K562 treated with DMSO at 1 percent for 24 hours (cell line): ENCODE data around the gene GMIP. TPM values are rescaled to one million over a fixed set of nuclear protein-coding genes. Genes with fewer than 3 reads are reported as not detected.

ENCODE experiments used
- total RNA-seq: library from RNA; unstranded; fragments of 300-600 nt; gene quantifications from 2 replicates; pipeline ENCODE4 v1.2.3, GENCODE V29; 2022; ENCODE audit warnings: low read depth; ENCODE audit not compliant: insufficient read depth

Gene GMIP, protein sequence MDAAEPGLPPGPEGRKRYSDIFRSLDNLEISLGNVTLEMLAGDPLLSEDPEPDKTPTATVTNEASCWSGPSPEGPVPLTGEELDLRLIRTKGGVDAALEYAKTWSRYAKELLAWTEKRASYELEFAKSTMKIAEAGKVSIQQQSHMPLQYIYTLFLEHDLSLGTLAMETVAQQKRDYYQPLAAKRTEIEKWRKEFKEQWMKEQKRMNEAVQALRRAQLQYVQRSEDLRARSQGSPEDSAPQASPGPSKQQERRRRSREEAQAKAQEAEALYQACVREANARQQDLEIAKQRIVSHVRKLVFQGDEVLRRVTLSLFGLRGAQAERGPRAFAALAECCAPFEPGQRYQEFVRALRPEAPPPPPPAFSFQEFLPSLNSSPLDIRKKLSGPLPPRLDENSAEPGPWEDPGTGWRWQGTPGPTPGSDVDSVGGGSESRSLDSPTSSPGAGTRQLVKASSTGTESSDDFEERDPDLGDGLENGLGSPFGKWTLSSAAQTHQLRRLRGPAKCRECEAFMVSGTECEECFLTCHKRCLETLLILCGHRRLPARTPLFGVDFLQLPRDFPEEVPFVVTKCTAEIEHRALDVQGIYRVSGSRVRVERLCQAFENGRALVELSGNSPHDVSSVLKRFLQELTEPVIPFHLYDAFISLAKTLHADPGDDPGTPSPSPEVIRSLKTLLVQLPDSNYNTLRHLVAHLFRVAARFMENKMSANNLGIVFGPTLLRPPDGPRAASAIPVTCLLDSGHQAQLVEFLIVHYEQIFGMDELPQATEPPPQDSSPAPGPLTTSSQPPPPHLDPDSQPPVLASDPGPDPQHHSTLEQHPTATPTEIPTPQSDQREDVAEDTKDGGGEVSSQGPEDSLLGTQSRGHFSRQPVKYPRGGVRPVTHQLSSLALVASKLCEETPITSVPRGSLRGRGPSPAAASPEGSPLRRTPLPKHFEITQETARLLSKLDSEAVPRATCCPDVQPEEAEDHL
- total RNA-seq: 19.7 and 23.2 TPM in 2 replicates

DNA sequence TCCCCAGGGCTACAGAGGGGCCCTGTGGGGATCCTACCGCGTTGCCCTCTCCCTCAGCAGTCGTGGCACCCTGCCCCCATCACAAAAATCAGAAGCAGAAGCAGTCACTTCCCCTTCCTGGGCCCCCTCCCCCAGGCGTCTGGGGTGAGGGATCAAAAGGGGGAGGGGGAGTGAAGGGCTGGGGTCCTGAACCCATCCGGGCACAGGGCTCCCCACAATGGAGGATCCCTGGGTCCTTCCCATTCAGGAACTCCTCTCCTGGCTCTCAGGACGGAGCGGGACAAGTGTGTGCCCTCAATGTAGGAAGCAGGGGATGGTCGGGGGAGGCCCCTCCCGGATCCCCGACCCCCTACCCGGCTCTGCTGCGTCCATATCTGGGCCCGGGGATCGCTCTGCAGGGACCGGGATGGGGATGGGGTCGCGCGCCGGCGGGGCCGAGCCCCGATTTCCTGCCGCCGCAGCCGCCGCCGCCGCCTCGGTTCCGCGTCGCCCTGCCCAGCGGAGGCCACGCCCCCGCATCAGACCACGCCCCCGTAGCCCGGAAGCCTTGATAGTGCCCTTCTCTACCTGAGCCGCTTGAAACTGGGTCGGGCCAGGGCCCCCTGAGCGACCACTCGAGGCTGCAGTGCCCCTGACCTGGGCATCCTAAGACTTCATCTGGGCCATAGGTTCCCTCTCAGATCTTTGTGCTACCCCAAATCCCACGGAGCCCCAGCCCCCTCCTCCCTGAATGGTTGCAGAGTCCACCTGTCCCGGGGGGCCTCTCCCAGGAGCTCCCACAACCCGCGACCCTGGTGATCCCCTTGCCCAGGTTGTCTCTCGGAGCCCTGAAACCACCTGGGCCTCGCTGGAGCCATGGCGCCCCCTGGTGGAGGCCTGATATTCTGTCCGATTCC lies at the start of gene GMIP:
GMIP (minus strand) TSS at position 500 of the 896 bp plus-strand sequence; CDS start at position 372, 128 bp downstream.

DNA sequence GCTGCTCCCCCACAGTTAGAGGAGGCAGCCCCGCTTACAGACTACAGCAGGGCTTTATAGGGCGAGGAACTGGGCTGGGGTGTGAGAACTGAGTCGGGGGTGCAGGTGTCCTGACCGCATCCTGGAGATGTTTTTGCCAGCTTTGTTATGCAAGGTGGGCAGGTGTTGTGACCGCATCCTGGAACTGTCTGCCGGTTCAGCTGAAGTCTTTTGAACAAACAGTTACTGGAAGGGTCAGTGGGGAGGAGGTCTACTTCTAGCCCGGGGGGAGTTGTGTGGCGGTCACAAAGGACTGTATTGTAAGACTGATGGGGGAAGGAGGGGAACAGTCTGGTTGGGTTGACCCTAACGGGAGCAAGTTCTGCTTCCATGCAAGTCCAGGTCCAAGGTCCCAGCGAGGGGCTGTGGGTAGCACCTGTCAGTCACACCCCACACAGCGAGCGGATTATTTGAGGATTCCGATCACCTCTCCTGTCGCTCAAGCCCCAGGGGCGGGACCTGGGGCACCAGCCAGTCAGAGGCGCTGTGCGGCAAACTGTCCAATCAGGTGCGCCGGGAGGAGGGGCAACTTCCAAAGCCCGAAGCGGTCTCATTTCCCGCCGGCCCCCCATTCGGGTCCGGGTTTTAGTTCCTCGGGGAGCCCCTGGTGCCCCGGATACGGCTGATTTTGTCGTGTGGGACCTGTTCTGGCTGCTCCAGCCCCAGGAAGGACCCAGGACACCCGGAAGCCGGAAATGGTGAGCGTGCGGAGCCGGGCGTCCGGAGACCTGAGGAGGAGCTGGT lies 25.0 kb upstream of the GMIP start, which contains the start of gene ZNF101:
ZNF101 (plus strand) TSS at position 610 of the 783 bp plus-strand sequence; CDS start at position 735, 125 bp downstream.

DNA sequence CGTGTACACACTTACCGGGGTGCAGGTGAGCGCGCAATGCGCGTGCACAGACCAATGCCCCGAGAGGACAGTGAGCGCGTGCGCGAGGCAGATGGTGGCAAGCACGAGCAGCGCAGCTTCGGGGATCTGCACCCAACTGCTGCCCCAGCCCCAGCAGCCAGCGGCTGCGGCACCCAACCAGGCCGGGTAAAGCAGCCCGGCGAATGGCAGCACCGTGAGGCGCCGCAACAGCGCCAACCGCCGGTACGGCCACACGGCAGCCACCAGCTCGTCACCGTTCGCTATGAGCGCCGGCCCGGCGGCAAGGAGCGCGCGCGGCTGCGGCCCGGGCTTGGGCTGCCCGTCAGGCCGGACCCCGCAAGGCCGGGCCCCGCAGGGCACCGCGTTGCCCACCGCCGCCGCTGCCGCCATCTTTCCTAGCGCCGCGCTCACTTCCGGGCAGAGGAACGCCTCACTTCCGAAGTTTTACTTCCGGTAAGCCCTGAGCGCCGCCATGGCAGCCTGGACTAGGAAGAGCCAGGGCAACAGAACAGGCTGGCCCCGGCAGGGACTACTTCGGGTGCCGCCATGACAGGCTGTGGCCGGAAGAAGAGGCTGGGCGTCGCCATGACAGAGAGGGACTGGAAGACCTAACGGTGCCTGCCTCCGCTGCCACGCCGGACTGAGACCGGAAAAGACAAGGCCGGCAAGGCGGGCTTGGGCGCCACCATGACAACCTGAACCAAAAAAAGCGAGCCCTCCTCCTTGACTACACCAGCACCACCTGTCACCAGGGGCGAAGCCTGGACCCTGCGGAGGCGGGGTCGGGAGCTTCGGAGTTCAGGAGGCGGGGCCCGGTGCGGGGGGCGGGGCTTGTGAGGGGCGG lies 20.0 kb upstream of the GMIP start, which contains the start of gene ATP13A1:
ATP13A1 (minus strand) TSS at position 421 of the 865 bp plus-strand sequence; CDS start at position 411, 10 bp downstream.

DNA sequence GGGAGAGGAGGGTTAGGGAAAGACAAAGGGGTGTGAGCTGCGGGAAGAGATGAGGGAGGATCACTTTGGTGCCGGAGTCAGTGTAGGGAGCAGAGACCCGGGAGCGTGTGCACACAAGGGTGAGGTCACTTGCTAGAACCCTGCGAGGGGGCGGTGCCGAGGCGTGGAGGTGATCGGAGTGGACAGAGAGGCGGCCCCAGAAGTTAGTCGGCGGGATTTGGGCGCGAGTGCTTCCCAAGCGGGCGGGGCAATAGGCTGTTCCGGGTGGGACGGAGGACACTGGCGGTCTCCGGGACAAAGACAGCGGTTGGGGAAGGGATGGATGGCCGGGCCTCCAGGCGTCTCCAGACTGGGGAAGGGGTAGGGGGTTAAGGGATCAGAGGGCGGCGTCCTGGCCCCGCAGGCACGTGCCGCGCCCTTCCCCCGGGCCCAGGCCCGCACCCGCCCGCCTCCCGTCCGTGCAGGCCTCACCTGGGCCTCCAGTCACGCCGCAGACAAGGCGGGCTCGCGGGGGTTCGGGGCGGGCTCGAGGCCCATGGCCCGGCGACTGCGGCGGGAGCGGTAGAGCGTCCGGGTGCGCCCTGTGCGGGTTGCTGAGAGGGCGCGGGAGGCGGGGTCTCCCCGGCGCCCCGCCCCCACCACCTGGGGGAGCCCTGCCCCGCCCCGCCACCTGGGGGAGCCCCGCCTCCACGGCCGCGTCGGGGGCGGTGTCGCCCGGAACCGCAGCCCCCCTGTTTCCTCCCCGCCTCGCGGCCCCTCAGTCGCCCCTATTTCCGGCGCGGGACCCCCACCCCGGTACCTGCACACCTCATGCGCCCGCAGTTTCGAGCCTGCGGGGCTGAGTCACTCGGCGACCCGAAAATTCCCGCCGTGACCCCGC lies 15.6 kb downstream of the GMIP start, which contains the start of gene LPAR2:
LPAR2 (minus strand) TSS at position 600 of the 880 bp plus-strand sequence. CDS start 945 bp downstream, outside the sequence.

DNA sequence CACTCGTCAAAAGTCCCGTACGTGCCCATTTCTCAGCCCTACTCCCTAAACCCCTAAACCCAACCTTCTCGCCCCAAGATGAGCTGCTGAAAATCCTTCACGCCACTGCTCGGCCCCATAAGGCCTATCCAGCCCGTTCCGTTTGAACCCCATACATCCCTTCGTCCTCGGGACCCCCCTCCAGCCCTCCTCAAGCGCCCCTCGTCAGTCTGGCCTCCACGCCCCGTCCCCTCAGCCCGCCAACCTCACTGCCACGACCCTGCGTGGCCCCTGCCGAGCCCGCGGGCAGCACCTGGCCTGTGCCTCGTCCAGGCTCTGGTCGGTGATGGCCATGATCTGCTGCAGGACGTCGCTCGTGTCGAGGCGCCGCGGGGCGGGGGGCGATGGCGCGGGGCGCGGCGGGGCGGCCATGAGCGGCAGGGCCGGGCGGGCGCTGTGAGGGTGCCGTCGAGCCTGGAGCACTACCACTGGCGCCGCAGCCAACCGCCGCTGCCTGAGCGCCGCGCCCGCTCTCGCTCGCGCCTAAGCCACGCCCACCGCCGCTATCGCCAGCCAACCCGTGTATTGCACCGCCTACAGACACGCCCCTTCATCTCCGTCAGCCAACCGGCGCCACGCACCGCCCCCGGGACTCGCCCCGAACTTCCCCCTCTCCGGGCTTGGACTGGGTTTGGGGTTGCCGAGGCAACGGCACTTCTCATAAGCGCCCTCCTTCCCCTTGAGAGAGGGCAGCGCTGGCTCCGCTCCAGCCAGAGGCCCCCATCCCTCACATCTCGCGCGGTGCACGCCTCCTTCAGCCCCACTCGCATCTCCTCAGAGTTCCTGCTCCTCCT lies 25.0 kb downstream of the GMIP start, which contains the start of gene PBX4:
PBX4 (minus strand) TSS at position 469 of the 833 bp plus-strand sequence; CDS start at position 411, 58 bp downstream.

Other genes starting within 250 kb of the GMIP start
- 76.5 and 81.1 TPM in 2 replicates for gene GATAD2A, start 238.0 kb downstream of the GMIP start, total RNA-seq
- 8.9 and 10.1 TPM in 2 replicates for gene TSSK6, start 128.1 kb downstream of the GMIP start, total RNA-seq
- gene NDUFA13, start 127.4 kb downstream of the GMIP start, total RNA-seq: 350 and 378 TPM in 2 replicates
- gene YJEFN3, start 114.7 kb downstream of the GMIP start, total RNA-seq: 7.8 and 11.1 TPM in 2 replicates
- gene CILP2, start 105.4 kb downstream of the GMIP start, total RNA-seq: 0.87 and 0.93 TPM in 2 replicates
- 4.4 and 5.2 TPM in 2 replicates for gene PBX4, start 25.0 kb downstream of the GMIP start, total RNA-seq
- 16.8 and 20.5 TPM in 2 replicates for gene LPAR2, start 15.4 kb downstream of the GMIP start, total RNA-seq
- 70.4 and 85.1 TPM in 2 replicates for gene ATP13A1, start 20.0 kb upstream of the GMIP start, total RNA-seq
- 4.9 and 5.4 TPM in 2 replicates for gene ZNF101, start 25.2 kb upstream of the GMIP start, total RNA-seq
- gene ZNF14, start 89.5 kb upstream of the GMIP start, total RNA-seq: 2.5 and 2.7 TPM in 2 replicates
- gene ZNF506, start 178.1 kb upstream of the GMIP start, total RNA-seq: 0.34 TPM in 1 of 2 replicates, not detected in the other
- 2.5 and 3.6 TPM in 2 replicates for gene ZNF253, start 222.2 kb upstream of the GMIP start, total RNA-seq